GM12872 (cell line): Measurements from ENCODE around the gene HSF4.

Experiments
- CTCF ChIP-seq: IDR thresholded peaks from 3 replicates; pipeline ENCODE4 v1.5.1; 2011; ENCODE audit warnings: low read depth, mild to moderate bottlenecking, low read length, moderate library complexity; ENCODE audit not compliant: insufficient read depth

The HSF4 gene, protein sequence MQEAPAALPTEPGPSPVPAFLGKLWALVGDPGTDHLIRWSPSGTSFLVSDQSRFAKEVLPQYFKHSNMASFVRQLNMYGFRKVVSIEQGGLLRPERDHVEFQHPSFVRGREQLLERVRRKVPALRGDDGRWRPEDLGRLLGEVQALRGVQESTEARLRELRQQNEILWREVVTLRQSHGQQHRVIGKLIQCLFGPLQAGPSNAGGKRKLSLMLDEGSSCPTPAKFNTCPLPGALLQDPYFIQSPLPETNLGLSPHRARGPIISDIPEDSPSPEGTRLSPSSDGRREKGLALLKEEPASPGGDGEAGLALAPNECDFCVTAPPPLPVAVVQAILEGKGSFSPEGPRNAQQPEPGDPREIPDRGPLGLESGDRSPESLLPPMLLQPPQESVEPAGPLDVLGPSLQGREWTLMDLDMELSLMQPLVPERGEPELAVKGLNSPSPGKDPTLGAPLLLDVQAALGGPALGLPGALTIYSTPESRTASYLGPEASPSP

DNA sequence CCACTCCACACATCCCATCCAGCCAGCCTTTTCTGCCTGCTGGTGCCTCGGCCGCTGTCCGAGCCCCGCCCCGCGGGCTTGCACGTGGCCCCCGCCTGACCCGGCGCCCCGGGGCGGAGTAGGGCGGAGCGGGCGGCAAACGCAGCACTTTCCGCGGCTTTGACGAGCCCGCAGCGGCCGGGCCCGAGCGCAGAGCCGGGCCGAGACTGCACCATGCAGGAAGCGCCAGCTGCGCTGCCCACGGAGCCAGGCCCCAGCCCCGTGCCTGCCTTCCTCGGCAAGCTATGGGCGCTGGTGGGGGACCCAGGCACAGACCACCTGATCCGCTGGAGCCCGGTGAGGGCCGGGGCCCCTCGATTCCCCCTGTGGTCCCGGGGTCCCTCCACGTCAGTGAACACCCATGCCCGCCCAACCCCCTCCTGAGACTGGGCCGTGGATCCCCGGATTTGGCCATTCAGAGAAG lies at the start of gene HSF4:
HSF4 (plus strand) TSS at position 147 of the 463 bp plus-strand sequence; CDS start at position 214, 67 bp downstream.
- TF ChIP-seq CTCF, result no peak

DNA sequence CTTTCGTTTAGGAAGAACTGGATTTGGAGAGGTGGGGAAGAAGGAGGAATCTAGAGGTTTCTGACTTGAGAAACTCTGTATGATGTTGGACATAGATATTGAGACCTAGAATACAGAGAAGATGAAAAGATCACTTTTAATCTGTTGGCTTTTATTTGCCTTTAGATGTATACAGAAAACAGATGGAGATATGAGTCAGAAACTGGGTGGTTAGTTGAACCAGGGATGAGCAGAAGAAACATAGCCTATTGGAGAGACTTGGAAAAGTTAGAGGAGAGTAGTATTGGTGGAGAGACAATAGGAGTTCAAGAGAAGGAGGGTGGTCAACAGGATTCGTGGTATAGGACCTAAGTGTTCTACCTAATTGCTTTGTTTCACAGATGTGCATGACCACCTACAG lies 49.8 kb upstream of the HSF4 start:
- no peak for TF ChIP-seq CTCF

- no peak for TF ChIP-seq CTCF
Observed at GRCh38 chr16:67115639-67116038, 48.9 kb upstream of the HSF4 start.

DNA sequence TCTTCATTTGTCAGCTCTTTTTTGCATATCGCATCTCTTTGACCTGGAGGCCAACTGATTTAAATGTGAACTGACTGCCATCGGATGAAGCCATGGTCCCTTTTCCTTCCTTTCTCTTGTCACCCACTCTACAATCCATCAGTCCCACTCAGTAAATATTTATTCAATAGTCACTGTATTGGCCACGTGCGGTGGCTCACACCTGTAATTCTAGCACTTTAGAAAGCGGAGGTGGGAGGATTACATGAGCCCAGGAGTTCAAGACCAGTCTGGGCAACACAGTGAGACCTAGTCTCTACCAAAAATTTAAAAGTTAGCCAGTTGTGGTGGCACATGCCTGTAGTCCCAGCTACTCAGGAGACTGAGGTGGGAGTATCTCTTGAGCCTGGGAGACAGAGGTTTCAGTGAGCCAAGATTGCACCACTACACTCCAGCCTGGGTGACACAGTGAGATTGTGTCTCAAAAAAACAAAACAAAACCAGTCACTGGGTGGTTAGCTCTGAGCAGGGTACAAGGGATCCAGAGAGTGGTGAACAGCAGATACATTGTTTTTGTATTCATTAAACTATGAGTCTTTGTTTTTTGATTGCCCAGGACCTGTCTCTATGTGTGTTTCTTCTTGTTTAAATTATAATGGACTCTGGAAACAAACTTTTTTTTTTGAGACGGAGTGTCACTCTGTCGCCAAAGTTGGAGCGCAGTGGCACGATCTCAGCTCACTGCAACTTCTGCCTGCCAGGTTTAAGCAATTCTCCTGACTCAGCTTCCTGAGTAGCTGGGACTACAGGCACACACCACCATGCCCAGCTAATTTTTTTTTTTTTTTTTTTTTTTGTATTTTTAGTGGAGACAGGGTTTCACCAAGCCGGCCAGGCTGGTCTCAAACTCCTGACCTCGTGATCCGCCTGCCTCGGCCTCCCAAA lies 47.9 kb upstream of the HSF4 start:
- no peak for TF ChIP-seq CTCF

DNA sequence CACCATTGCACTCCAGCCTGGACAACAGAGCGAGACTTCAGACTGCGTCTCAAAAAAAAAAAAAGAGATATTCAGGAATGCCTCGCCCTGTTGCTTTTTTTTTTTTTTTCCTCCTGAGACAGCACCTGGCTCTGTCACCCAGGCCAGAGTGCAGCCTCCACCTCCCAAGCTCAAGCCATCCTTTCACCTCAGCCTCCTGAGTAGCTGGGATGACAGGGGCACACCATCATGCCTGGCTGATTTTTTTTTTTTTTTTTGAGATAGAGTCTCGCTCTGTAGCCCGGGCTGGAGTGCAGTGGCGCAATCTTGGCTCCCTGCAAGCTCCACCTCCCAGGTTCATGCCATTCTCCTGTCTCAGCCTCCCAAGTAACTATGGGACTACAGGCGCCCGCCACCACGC lies 46.8 kb upstream of the HSF4 start:
- no peak for TF ChIP-seq CTCF

- no peak for TF ChIP-seq CTCF
Observed at GRCh38 chr16:67120025-67120424, 44.5 kb upstream of the HSF4 start.

DNA sequence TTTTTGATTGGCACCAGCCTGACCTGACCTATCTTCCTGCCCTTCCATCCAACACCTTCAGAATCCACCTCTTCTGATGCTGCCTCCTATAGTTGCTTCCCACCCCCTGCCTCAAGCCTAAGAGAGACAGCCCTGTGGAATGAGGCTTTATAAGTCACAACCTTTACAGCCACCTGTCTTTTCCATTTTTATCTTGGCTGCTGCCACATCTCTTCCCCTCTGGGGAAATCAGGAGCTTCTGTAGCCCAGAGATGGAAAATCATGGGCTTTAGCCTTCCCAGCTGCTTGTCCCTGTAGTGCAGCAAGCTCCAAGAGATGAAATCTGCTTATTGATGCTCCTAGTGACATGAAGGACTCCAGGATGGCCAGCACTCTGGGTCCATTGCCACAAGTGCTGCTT lies 36.1 kb upstream of the HSF4 start:
- no peak for TF ChIP-seq CTCF
